ENCODE results near the gene C1orf21. TPM values are rescaled to one million over a fixed set of nuclear protein-coding genes. Genes with fewer than 3 reads are reported as not detected.

C1orf21 gene
- total and polyA plus RNA-seq, 2 donors (not counting 1 experiment from before 2014, with no cell fraction given): under 0.01 to 0.32 TPM

- DNase-seq: no peak
- ChIA-PET CTCF (no interaction called here), POLR2A (interaction anchor here (0.6 kb wide), 1 partner anchor 300 kb away, joined by 3 read pairs; no protein-coding TSS in a partner anchor)
- Histone ChIP-seq H3K9me3 (ENCODE audit: control extremely low read depth in 1 of 3, control insufficient read depth in 2 of 3, insufficient read depth in 1 of 3, low read length in 2 of 3) (no peaks in the 10 kb centered on the region), H3K36me3 (replicated peaks in 1 of 2; ENCODE audit: control extremely low read depth in 1 of 2, control insufficient read depth in 1 of 2, extremely low read depth in 1 of 2, insufficient read depth in 2 of 2, low read length in 1 of 2) (no peaks in the 10 kb centered on the region), H3K4me1 (ENCODE audit: control insufficient read depth in 2 of 2, insufficient read depth in 2 of 2, low read length in 2 of 2) (no peaks in the 10 kb centered on the region), H3K79me2 (ENCODE audit: control insufficient read depth, insufficient read depth, low read length) (no peaks in the 10 kb centered on the region), H3K9ac (ENCODE audit: low read length) (no peak overlapping the region), H3K27me3 (replicated peaks in 1 of 4; ENCODE audit: control extremely low read depth in 1 of 4, control insufficient read depth in 3 of 4, insufficient read depth in 4 of 4, low read length in 3 of 4) (no peaks in the 10 kb centered on the region), H3K4me3 (ENCODE audit: control extremely low read depth in 1 of 5, extremely low read depth in 1 of 5, insufficient read depth in 1 of 5, low read depth in 2 of 5, low read length in 4 of 5) (no peak overlapping the region), H3K4me2 (replicated peaks; ENCODE audit: low read depth, low read length, poor library complexity, severe bottlenecking) (no peak overlapping the region), H2AFZ (ENCODE audit: insufficient read depth, low read depth, low read length, poor library complexity, severe bottlenecking) (no peak overlapping the region), H3K27ac (ENCODE audit: low read length in 2 of 2) (no peak overlapping the region), H4K20me1 (ENCODE audit: control insufficient read depth, insufficient read depth, low read length, poor library complexity, severe bottlenecking) (no peaks in the 10 kb centered on the region)
- Mint-ChIP-seq H3K27me3 (peaks cover 4% of the 10 kb centered on the region), H3K4me1 (no peaks in the 10 kb centered on the region), H3K27ac (no peak overlapping the region), H3K9me3 (ENCODE audit: insufficient read depth) (no peaks in the 10 kb centered on the region), H3K4me3 (no peak overlapping the region)
- ATAC-seq (ENCODE audit: low read depth): no peak
- no CpG with 5 or more reads among the region's 1 CpG for WGBS (ENCODE audit: insufficient coverage)
- intact Hi-C loops (cut with micrococcal nuclease): no loop called here
- TF ChIP-seq CTCF (IDR thresholded peaks at IDR 0.05) (no peak), EZH2 (IDR thresholded peaks at IDR 0.05; ENCODE audit: borderline replicate concordance, insufficient read depth, low read depth, low read length, poor library complexity, severe bottlenecking) (no peak)
Measured at GRCh38 chr1:184507604-184508280, 120.9 kb downstream of the C1orf21 start.

GRCh38 chr1:184509105-184509504 is 122.3 kb downstream of the C1orf21 start:
- Mint-ChIP-seq H3K27ac (no peak overlapping the region), H3K9me3 (ENCODE audit: insufficient read depth) (no peaks in the 10 kb centered on the region), H3K4me3 (no peak overlapping the region), H3K27me3 (peaks cover 4% of the 10 kb centered on the region), H3K4me1 (no peaks in the 10 kb centered on the region)
- ChIA-PET CTCF (no interaction called here), POLR2A (no interaction called here)
- no peak for TF ChIP-seq CTCF (IDR thresholded peaks at IDR 0.05)
- no peak for TF ChIP-seq EZH2 (IDR thresholded peaks at IDR 0.05; ENCODE audit: borderline replicate concordance, insufficient read depth, low read depth, low read length, poor library complexity, severe bottlenecking)
- no peaks in the 10 kb centered on the region for H3K27me3 ChIP-seq (replicated peaks in 1 of 4; ENCODE audit: control extremely low read depth in 1 of 4, control insufficient read depth in 3 of 4, insufficient read depth in 4 of 4, low read length in 3 of 4)
- intact Hi-C loops (cut with micrococcal nuclease): no loop called here
- H3K4me2 ChIP-seq (replicated peaks; ENCODE audit: low read depth, low read length, poor library complexity, severe bottlenecking): no peak overlapping the region
- ATAC-seq (ENCODE audit: low read depth): no peak
- no peak for DNase-seq
- H3K4me1 ChIP-seq (ENCODE audit: control insufficient read depth in 2 of 2, insufficient read depth in 2 of 2, low read length in 2 of 2): no peaks in the 10 kb centered on the region
- no peaks in the 10 kb centered on the region for H3K36me3 ChIP-seq (replicated peaks in 1 of 2; ENCODE audit: control extremely low read depth in 1 of 2, control insufficient read depth in 1 of 2, extremely low read depth in 1 of 2, insufficient read depth in 2 of 2, low read length in 1 of 2)
- no peaks in the 10 kb centered on the region for H3K9me3 ChIP-seq (ENCODE audit: control extremely low read depth in 1 of 3, control insufficient read depth in 2 of 3, insufficient read depth in 1 of 3, low read length in 2 of 3)
- H4K20me1 ChIP-seq (ENCODE audit: control insufficient read depth, insufficient read depth, low read length, poor library complexity, severe bottlenecking): no peaks in the 10 kb centered on the region
- no peak overlapping the region for H3K9ac ChIP-seq (ENCODE audit: low read length)
- H2AFZ ChIP-seq (ENCODE audit: insufficient read depth, low read depth, low read length, poor library complexity, severe bottlenecking): no peak overlapping the region
- WGBS (ENCODE audit: insufficient coverage): 100% methylated on average over 1 of the region's 2 CpGs
- no peak overlapping the region for H3K4me3 ChIP-seq (ENCODE audit: control extremely low read depth in 1 of 5, extremely low read depth in 1 of 5, insufficient read depth in 1 of 5, low read depth in 2 of 5, low read length in 4 of 5)
- no peak overlapping the region for H3K27ac ChIP-seq (ENCODE audit: low read length in 2 of 2)
- H3K79me2 ChIP-seq (ENCODE audit: control insufficient read depth, insufficient read depth, low read length): no peaks in the 10 kb centered on the region
